Measurements from ENCODE around the gene RGS4.
A peak's percentile ranks its signal among the peaks of the same experiment; 100 is the strongest.
"Not testable (repeated sequence)": the region's sequence is repeated elsewhere in the genome, so short reads cannot be mapped to it uniquely, and the experiment has no call there.

Gene RGS4

DNA sequence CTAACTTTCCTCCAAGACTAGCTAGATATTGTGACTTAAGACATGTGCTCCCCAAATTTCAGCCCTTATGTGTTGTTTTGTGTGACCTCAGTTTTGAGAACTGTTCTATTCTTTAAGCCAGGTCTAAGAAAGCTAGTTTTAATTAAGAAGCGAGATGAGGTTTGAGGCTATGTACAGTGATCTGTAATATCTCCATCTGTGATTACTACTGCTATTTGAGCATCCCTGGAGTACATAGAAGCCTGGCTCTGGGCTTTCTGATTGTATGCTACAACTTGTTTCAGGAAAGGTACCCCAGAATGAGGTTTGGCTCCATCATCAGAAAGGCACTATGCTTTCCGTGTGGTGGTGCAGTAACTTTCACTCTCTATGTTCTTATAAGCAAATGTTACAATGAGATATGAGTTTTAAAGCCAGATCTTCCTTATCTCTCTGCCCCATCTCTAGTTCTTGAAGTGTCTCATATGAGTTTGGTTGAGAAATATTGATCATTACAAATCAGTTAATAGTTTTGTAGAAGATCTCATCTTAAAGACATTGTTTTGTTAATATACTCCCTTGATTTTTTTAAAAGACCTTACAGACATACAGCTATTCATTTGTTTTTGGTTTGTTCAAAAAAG is 605 bp downstream of the RGS4 start:
- DNase-seq = no peak

GRCh38 chr1:163071405-163072255 is 2.5 kb downstream of the RGS4 start:
- DNase-seq = peak; percentile 50 to 57 (median 52)

DNA sequence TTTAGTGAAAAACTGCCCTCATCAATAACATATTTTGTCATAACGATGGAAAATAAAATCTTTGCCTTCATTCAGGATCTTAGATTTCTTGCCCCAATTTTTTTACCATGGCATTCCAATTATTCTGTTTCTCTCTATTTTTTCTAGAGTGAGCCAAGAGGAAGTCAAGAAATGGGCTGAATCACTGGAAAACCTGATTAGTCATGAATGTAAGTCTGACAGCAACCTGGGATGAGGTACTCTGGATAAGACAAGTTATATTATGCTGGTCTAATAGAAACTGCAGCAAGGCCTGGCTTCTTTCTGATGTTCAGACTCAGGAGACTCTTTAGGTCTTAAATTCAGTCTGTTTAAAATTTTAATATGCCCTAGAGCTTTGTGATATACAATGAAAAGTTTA is 3.5 kb downstream of the RGS4 start:
- no peak for DNase-seq

DNA sequence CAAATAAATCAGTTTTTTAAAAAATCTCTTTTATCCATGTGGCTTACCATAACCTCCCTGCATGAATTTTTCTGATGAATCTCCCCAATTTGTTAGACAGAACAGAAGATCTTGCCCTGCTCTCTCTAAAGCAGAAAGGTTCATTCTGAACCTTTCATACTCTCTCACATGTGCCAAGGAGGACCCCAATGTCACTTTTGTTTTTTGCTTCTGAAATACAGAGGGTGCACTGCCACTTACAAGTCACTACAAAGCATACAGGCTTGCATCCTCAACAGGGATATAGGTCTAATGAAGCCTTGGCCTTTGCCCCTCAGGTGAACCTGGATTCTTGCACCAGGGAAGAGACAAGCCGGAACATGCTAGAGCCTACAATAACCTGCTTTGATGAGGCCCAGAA is 4.8 kb downstream of the RGS4 start:
- DNase-seq = no peak

- DNase-seq = no peak
Observed at GRCh38 chr1:163074716-163075284, 5.6 kb downstream of the RGS4 start.

DNA sequence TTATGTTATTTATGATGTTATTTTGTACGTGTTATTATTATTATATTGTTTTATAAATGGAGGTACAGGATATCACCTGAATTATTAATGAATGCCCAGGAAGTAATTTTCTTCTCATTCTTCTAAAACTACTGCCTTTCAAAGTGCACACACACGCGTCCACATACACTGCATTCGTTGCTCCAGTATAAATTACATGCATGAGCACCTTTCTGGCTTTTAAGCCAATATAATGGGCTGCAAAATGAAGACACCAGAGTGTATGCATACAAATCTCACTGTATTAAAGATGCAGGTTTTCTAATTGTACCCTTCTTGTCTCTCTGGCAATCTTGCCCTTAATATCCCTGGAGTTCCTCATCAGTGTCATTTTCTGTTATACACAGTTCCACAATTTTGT is 6.9 kb downstream of the RGS4 start:
- DNase-seq = no peak

- no peak for DNase-seq
Observed at GRCh38 chr1:163076446-163076845, 7.3 kb downstream of the RGS4 start.

DNA sequence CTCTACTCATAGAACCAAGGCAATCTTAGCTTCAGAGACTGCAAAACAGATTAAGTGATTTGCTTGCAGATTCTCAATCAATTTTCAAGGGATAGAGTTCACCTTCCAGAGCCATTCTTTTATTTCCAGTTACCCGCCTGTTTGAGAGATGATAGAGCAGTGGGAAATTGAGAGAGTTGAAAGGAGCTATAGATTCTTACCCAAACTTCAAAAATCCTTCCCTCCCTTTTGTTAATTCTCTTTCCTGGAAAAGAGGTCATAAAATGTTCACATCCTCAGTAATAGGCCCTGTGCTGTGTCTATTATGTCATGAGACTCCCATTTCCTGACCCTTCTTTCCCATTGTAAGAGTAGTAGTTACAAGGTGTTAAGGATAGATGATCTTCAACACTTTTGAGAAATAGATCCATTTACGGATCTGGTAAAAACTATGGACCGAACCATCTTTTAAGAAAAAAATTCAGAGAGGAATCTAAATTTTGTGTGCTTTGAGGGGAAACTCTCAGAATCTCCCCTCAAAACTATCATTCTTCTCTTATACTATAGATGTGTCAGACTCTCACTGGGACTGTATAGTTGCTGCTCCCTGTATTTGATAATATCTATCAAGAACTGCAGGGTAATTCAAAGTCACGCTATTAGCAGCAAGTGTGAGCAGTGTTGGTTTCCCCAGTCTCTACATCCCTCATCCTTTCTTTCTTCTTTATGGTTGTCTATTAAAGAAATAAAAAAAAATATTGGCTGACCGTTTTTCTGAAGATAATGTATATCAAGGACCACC is 8.0 kb downstream of the RGS4 start:
- DNase-seq = no peak

- no peak for DNase-seq
Observed at GRCh38 chr1:163082971-163083370, 13.8 kb downstream of the RGS4 start.

GRCh38 chr1:163083690-163084089 is 14.5 kb downstream of the RGS4 start:
- no peak for DNase-seq

- DNase-seq = peak in 2 of 3 donors; percentile 5 to 20
Observed at GRCh38 chr1:163084330-163084729, 15.2 kb downstream of the RGS4 start.

GRCh38 chr1:163085041-163085903 is 16.1 kb downstream of the RGS4 start:
- no peak for DNase-seq

DNA sequence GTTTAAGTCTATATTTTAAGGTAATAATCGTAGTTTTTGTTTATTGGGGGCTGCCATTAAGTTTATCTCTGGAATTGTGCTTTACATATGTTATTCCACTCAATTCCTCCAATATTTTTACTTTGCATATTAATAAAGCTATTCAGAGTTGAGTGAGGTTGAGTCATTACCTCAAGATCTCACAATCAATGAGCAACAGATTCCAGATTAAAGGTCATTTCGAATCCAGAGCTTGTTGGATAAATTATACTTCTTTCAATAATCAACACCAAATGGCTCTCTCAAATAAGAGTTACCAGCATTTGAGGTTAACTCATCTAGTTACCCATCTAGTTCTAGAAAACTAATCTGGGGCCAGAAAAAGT is 16.7 kb downstream of the RGS4 start:
- no peak for DNase-seq

DNA sequence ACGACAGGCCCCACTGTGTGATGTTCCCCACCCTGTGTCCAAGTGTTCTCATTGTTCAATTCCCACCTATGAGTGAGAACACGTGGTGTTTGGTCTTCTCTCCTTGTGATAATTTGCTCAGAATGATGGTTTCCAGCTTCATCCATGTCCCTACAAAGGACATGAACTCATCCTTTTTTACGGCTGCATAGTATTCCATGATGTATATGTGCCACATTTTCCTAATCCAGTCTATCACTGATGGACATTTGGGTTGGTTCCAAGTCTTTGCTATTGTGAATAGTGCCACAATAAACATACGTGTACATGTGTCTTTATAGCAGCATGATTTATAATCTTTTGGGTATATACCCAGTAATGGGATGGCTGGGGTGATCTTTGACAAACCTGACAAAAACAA is 20.0 kb downstream of the RGS4 start:
- not testable (repeated sequence) for DNase-seq

DNA sequence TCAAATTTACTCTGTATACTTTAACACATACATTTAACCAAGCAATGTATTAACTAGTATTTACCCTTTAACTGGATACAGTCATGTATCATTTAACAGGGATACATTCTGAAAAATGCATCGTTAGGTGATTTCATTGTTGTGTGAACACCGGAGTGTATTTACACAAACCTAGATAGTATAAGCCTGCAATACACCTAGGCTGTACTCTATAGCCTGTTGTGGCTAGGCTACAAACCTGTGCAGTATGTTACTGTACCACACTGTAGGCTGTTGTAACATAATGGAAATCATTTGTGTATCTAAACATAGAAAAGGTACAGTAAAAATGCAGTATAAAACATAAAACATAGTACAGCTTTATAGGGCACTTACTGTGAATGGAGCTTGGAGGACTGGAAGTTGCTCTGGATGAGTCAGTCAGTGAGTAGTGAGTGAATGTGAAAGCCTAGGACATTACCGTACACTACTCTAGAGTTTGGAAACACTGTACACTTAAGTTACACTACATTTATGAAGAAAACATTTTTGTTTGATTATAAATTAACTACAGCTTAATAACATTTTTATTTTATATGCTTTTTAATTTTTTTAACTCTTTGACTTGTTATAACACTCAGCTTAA is 21.3 kb downstream of the RGS4 start:
- DNase-seq = no peak

GRCh38 chr1:163093169-163093568 is 24.0 kb downstream of the RGS4 start:
- no peak for DNase-seq

GRCh38 chr1:163093579-163093978 is 24.4 kb downstream of the RGS4 start:
- DNase-seq = no peak

GRCh38 chr1:163094182-163094581 is 25.0 kb downstream of the RGS4 start:
- DNase-seq = no peak

- DNase-seq = no peak
Observed at GRCh38 chr1:163094589-163094988, 25.4 kb downstream of the RGS4 start.

DNA sequence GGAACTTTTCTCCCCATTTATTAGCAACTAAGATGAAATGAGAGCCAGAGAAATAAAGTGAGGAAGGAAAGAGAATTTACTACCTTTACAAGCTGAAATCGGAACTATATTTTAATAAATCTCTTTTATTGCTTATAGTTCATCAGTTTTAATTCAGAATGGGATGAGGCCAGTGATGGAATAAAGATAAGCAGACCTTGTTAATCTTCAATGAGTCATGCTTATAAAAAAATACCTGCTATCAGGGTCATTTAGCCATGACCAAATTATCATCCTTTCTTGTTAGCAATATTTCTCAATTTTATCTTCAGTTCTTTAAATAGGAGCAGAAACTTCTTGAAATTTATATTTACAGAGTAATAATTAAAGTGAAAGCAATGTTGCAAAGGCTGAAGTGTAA is 26.1 kb downstream of the RGS4 start:
- DNase-seq = no peak

DNA sequence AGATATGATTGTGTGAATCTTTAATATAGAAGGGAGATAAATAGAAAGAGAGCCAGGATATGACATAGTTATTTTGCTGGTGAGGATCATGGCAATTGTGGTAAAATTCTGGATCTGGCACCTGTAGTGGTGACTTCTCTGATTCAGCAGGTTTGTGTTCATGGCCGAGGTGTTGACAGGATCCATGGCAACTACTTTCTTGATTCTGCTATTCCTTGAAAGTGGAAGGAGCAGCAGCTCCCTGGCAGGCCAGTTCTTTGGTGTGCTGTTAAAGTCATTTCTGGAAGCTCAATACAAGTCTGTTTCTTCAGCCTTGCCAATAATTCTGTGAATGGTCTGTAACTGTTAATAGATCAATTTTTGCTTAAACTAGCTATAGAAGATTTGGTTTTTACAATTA is 33.4 kb downstream of the RGS4 start:
- DNase-seq = no peak

All from suppressor macrophage treated with lipopolysaccharide for 1 hour (primary cell).